GM23338 (cell line): ENCODE data around the gene GNB1. TPM values are rescaled to one million over a fixed set of nuclear protein-coding genes. Genes with fewer than 3 reads are reported as not detected.

Experiments
- ATAC-seq: fragments of 200-7000 bp; cut with Tn5 transposase; 3 replicates; pipeline ENCODE4 v1.9.1; 2020
- DNase-seq: peaks from one replicate; pipeline ENCODE4 v3.0.0-alpha.2; 2015; ENCODE audit warnings: low spot score
- H2AFZ ChIP-seq: fragments of 200-600 bp; sonication (generic); 2 replicates; pipeline ENCODE4 v1.8.0; 2016; ENCODE audit warnings: antibody characterized with exemption, mild to moderate bottlenecking, moderate library complexity
- H3F3A ChIP-seq: fragments of 200-600 bp; sonication (generic); replicated peaks from 2 replicates; pipeline ENCODE4 v1.8.0; 2017; ENCODE audit warnings: antibody characterized with exemption, mixed run types, low read depth
- H3K27ac ChIP-seq: fragments of 200-600 bp; sonication (generic); 2 replicates; pipeline ENCODE4 v1.6.1; 2016; ENCODE audit warnings: low read depth
- H3K27me3 ChIP-seq: fragments of 200-600 bp; sonication (generic); 2 replicates; pipeline ENCODE4 v1.8.0; 2016; ENCODE audit warnings: mild to moderate bottlenecking, mixed run types, moderate library complexity; ENCODE audit not compliant: insufficient read depth
- H3K36me3 ChIP-seq: fragments of 200-600 bp; sonication (generic); 2 replicates; pipeline ENCODE4 v1.8.0; 2016; ENCODE audit warnings: mild to moderate bottlenecking; ENCODE audit not compliant: insufficient read depth
- H3K4me1 ChIP-seq: fragments of 200-600 bp; sonication (generic); 2 replicates; pipeline ENCODE4 v1.8.0; 2016; ENCODE audit warnings: mild to moderate bottlenecking, moderate library complexity; ENCODE audit not compliant: insufficient read depth
- H3K4me2 ChIP-seq: fragments of 200-600 bp; sonication (generic); 2 replicates; pipeline ENCODE4 v1.7.1; 2017; ENCODE audit warnings: mixed run types
- H3K4me3 ChIP-seq: fragments of 200-600 bp; sonication (generic); 2 replicates; pipeline ENCODE4 v1.6.1; 2016; ENCODE audit warnings: mixed run types
- H3K79me2 ChIP-seq: fragments of 200-600 bp; sonication (generic); replicated peaks from 2 replicates; pipeline ENCODE4 v1.8.0; 2017; ENCODE audit warnings: mild to moderate bottlenecking; ENCODE audit not compliant: insufficient read depth
- H3K9me2 ChIP-seq: fragments of 200-600 bp; sonication (generic); 2 replicates; pipeline ENCODE4 v1.8.0; 2017; ENCODE audit not compliant: insufficient read depth
- H4K20me1 ChIP-seq: fragments of 200-600 bp; sonication (generic); replicated peaks from 2 replicates; pipeline ENCODE4 v1.8.0; 2017; ENCODE audit warnings: mild to moderate bottlenecking; ENCODE audit not compliant: insufficient read depth
- H3K27ac Mint-ChIP-seq: 2 replicates; pipeline ENCODE4 v1.8.0; 2020; ENCODE audit warnings: inconsistent platforms, mild to moderate bottlenecking, moderate library complexity, mixed read lengths
- H3K27me3 Mint-ChIP-seq: 3 replicates; pipeline ENCODE4 v1.8.0; 2022; ENCODE audit warnings: low read depth, mild to moderate bottlenecking, moderate library complexity, mixed read lengths, inconsistent platforms; ENCODE audit not compliant: insufficient read depth, poor library complexity
- H3K36me3 Mint-ChIP-seq: 3 replicates; pipeline ENCODE4 v1.8.0; 2021; ENCODE audit warnings: low read depth, mild to moderate bottlenecking, inconsistent platforms, moderate library complexity, mixed read lengths
- H3K4me1 Mint-ChIP-seq: 3 replicates; pipeline ENCODE4 v1.8.0; 2020; ENCODE audit warnings: mild to moderate bottlenecking, inconsistent platforms, mixed read lengths
- H3K4me3 Mint-ChIP-seq: 3 replicates; pipeline ENCODE4 v1.8.0; 2021; ENCODE audit warnings: moderate library complexity, mild to moderate bottlenecking, inconsistent platforms, mixed read lengths
- H3K9me3 Mint-ChIP-seq: 3 replicates; pipeline ENCODE4 v1.8.0; 2020; ENCODE audit warnings: moderate library complexity, mild to moderate bottlenecking, inconsistent platforms, mixed read lengths
- CREB1 ChIP-seq: fragments of 250-450 bp; sonication (Bioruptor Pico); IDR thresholded peaks from 2 replicates; pipeline ENCODE4 v1.5.0; 2020; ENCODE audit warnings: low read depth, mild to moderate bottlenecking, moderate library complexity
- CTCF ChIP-seq, 2 experiments: fragments of 200-600 bp in 1 of 2; sonication (generic) in 1 of 2; conservative IDR thresholded peaks; 2 replicates each; pipeline versions ENCODE4 v1.5.1 to v1.6.1; 2016 to 2017; ENCODE audit warnings: antibody characterized with exemption in 2 of 2, low read depth in 2 of 2, mild to moderate bottlenecking in 2 of 2, moderate library complexity in 1 of 2
- ETS1 ChIP-seq: IDR thresholded peaks from 2 replicates; pipeline ENCODE4 v1.6.1; 2016; ENCODE audit warnings: antibody characterized with exemption
- EZH2phosphoT487 ChIP-seq: fragments of 200-600 bp; sonication (generic); IDR thresholded peaks from one replicate; pipeline ENCODE4 v1.8.1; 2018; ENCODE audit warnings: antibody characterized with exemption; ENCODE audit not compliant: unreplicated experiment
- JUNB ChIP-seq: IDR thresholded peaks from one replicate; pipeline ENCODE4 v1.6.1; 2016; ENCODE audit warnings: antibody characterized with exemption; ENCODE audit not compliant: unreplicated experiment
- NANOG ChIP-seq: IDR thresholded peaks from 2 replicates; pipeline ENCODE4 v1.6.1; 2016; ENCODE audit warnings: antibody characterized with exemption, borderline replicate concordance
- POLR2AphosphoS5 ChIP-seq: IDR thresholded peaks from 2 replicates; pipeline ENCODE4 v1.6.1; 2016; ENCODE audit warnings: antibody characterized with exemption, low read depth
- STAT1 ChIP-seq: IDR thresholded peaks from one replicate; pipeline ENCODE4 v1.6.1; 2016; ENCODE audit warnings: antibody characterized with exemption; ENCODE audit not compliant: unreplicated experiment
- ZNF114 ChIP-seq: fragments of 250-450 bp; sonication (Bioruptor Pico); IDR thresholded peaks from 2 replicates; pipeline ENCODE4 v1.5.0; 2020; ENCODE audit warnings: mild to moderate bottlenecking, moderate library complexity
- ZNF331 ChIP-seq: fragments of 250-450 bp; sonication (Bioruptor Pico); IDR thresholded peaks from 2 replicates; pipeline ENCODE4 v1.5.0; 2020; ENCODE audit warnings: low read depth, mild to moderate bottlenecking, moderate library complexity
- ZNF462 ChIP-seq: fragments of 250-450 bp; sonication (Bioruptor Pico); IDR thresholded peaks from 2 replicates; pipeline ENCODE4 v1.5.0; 2020; ENCODE audit warnings: mild to moderate bottlenecking, moderate library complexity
- polyA plus RNA-seq: library from polyadenylated mRNA; unstranded; fragments of >200 nt; fragmentation: Nextera tagmentation; extraction: Ambion mirVana; gene quantifications from 2 replicates; pipeline ENCODE4 v1.2.1, GENCODE V29; 2016
- total RNA-seq: library from RNA; depleted of rRNA; stranded (reverse); fragments of >200 nt; shearing (Covaris generic); gene quantifications from 2 replicates; pipeline ENCODE4 v1.2.3, GENCODE V29; 2014
- TF ChIP-seq, protein P1 (sequence below): IDR thresholded peaks from one replicate; pipeline ENCODE4 v1.6.1; 2018; ENCODE audit warnings: antibody characterized with exemption; ENCODE audit not compliant: unreplicated experiment

Gene GNB1
- total and polyA plus RNA-seq, 2 experiments from 2014 or later = 65.4 to 138 TPM

DNA sequence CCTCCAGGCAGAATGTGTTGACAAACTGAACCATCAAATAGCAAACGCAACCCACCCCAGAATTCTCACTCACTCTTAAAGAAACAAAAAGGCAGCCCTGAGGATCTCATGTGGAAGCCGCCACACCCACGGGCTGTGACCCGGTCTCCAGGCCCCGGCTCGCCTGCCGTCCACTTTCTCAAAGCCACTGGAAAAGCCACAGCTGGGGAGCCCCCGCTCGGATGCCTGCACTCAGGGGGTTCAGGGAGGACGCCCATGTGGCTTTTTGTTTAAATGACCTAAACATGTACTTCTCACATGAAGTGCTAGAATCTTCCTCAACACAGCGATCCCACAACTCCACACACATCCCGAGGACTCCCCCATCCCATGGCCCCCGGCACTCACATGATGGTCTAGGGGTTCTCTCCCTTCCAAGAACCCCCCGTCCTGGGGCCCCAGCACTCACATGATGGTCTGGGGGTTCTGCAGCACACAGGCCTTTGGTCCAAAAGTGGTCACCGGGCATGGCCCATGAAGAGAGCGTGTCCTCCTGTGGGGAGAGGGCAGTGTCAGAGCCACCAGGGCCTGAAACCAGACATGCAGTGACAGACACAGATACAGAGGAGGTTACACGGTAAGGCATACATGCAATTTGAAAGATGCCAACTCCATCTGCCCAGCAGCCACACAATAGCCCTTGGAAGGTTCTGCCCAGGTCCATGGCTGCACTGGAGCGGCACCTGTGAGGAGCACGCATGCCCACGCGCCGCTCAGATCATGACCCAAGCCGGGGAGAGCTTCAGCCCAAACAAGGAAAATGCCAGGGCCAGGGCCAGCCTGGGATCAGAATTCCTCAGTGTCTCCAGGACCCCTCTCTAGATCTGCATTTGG lies 129.1 kb downstream of the GNB1 start (continued):
- TF ChIP-seq CTCF (conservative IDR thresholded peaks at IDR 0.05; ENCODE audit: low read depth in 2 of 2) (no peak), NANOG (no peak), ZNF462 (CRISPR knock-in tag) (no peak), EZH2phosphoT487 (no peak), STAT1 (no peak)

DNA sequence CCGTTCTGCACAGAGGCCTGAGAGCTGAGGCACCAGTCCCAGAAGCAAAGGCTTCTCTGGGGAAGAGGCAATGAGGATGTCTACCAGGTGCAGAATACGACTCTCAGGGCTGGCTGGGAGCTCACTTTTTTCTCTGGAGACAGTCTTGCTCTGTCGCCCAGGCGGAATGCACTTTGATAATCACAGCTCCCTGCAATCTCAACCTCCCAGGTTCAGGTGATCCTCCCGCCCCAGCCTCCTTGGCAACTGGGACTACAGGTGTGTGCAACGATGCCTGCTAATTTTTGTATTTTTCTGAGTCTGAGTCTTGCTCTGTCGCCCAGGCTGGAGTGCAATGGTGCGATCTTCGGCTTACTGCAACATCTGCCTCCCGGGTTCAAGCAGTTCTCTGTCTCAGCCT lies 130.2 kb downstream of the GNB1 start:
- Histone ChIP-seq H3K9me2 (no peaks in the 10 kb centered on the region), H3K4me3 (no peak overlapping the region), H4K20me1 (peaks cover 27% of the 10 kb centered on the region), H2AFZ (no peak overlapping the region), H3K27ac (no peak overlapping the region), H3K36me3 (peaks cover 26% of the 10 kb centered on the region), H3K79me2 (peaks cover 53% of the 10 kb centered on the region), H3K27me3 (no peaks in the 10 kb centered on the region), H3K4me2 (no peak overlapping the region), H3F3A (no peaks in the 10 kb centered on the region), H3K4me1 (no peaks in the 10 kb centered on the region)
- ATAC-seq (no peak), DNase-seq (no peak)
- Mint-ChIP-seq H3K36me3 (peaks cover 78% of the 10 kb centered on the region), H3K27ac (no peak overlapping the region), H3K9me3 (no peaks in the 10 kb centered on the region), H3K4me1 (no peaks in the 10 kb centered on the region), H3K4me3 (no peak overlapping the region), H3K27me3 (peaks cover 14% of the 10 kb centered on the region)
- no peak for TF ChIP-seq ZNF114
- no peak for TF ChIP-seq JUNB
- no peak for TF ChIP-seq ETS1
- TF ChIP-seq, protein P1, sequence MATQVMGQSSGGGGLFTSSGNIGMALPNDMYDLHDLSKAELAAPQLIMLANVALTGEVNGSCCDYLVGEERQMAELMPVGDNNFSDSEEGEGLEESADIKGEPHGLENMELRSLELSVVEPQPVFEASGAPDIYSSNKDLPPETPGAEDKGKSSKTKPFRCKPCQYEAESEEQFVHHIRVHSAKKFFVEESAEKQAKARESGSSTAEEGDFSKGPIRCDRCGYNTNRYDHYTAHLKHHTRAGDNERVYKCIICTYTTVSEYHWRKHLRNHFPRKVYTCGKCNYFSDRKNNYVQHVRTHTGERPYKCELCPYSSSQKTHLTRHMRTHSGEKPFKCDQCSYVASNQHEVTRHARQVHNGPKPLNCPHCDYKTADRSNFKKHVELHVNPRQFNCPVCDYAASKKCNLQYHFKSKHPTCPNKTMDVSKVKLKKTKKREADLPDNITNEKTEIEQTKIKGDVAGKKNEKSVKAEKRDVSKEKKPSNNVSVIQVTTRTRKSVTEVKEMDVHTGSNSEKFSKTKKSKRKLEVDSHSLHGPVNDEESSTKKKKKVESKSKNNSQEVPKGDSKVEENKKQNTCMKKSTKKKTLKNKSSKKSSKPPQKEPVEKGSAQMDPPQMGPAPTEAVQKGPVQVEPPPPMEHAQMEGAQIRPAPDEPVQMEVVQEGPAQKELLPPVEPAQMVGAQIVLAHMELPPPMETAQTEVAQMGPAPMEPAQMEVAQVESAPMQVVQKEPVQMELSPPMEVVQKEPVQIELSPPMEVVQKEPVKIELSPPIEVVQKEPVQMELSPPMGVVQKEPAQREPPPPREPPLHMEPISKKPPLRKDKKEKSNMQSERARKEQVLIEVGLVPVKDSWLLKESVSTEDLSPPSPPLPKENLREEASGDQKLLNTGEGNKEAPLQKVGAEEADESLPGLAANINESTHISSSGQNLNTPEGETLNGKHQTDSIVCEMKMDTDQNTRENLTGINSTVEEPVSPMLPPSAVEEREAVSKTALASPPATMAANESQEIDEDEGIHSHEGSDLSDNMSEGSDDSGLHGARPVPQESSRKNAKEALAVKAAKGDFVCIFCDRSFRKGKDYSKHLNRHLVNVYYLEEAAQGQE = no peak
- no peak for TF ChIP-seq NANOG
- no peak for TF ChIP-seq STAT1
- no peak for TF ChIP-seq ZNF331 (CRISPR knock-in tag)
- TF ChIP-seq CREB1 = no peak
- no peak for TF ChIP-seq POLR2AphosphoS5
